ENCODE results near the gene TMEM151A.

The TMEM151A gene

DNA sequence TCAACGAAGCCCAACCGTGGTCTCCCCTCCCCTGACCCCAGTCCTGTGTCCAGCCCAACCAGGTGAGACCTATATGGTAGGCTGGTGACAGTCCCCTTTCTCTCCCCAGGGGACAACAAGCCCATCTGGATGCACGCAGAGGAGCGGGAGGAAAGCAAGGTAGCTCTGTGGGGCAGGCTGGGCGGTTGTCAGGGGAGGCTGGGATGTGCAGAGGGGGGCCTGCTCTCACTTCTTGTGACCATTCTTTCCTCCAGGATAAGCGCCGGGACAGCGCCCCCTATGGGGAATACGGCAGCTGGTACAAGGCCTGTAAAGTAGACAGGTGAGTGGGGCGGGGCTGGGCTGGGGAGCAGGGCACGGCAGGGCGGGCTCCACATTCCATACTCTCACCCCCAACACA, 26.8 kb upstream of the TMEM151A start:
- TF ChIP-seq CTCF (IDR thresholded peaks at IDR 0.05; ENCODE audit: unreplicated experiment in 3 of 3), result no peak
- no peaks in the 10 kb centered on the region for H3K27me3 Mint-ChIP-seq (ENCODE audit: low read depth)
- peaks cover 27% of the 10 kb centered on the region for H3K36me3 Mint-ChIP-seq (ENCODE audit: low read depth)
- no peaks in the 10 kb centered on the region for H3K9me3 Mint-ChIP-seq
- peaks cover 15% of the 10 kb centered on the region for H3K4me1 Mint-ChIP-seq
- H3K27ac Mint-ChIP-seq, result no peak overlapping the region
- peak overlapping the region in 1 of 3 experiments; percentile 23 for H3K4me3 Mint-ChIP-seq

DNA sequence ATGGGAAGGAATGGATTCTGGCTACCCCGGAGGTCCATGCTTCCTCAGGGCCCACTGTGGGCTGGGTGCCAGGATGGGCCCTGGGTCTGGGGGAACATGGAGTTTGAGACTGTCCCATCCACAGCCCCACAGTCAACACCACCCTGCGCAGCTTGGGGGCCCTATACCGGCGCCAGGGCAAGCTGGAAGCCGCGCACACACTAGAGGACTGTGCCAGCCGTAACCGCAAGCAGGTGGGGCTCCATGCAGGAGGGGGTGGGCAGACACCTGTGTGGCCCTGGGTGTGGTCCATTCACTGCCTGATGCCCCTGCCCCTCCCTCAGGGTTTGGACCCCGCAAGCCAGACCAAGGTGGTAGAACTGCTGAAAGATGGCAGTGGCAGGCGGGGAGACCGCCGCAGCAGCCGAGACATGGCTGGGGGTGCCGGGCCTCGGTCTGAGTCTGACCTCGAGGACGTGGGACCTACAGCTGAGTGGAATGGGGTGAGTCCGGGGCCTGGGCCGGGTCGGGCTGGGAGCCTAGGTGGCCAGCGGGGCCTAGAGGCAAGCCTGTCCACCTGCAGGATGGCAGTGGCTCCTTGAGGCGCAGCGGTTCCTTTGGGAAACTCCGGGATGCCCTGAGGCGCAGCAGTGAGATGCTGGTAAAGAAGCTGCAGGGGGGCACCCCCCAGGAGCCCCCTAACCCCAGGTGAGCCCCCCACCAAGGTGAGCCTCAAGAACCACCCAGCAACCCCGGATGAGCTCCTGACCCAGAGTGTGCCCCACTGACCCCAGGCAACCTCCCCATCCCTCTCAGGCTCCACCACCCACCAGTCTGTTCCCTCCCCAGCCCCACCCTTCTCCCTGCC, 25.9 kb upstream of the TMEM151A start:
- Mint-ChIP-seq H3K4me1 (peaks cover 11% of the 10 kb centered on the region), H3K27ac (no peak overlapping the region), H3K4me3 (peak overlapping the region in 2 of 3 experiments; percentile 23 to 32), H3K27me3 (ENCODE audit: low read depth) (no peaks in the 10 kb centered on the region), H3K9me3 (no peaks in the 10 kb centered on the region), H3K36me3 (ENCODE audit: low read depth) (peaks cover 24% of the 10 kb centered on the region)
- TF ChIP-seq CTCF (IDR thresholded peaks at IDR 0.05; ENCODE audit: unreplicated experiment in 3 of 3), result no peak

GRCh38 chr11:66266378-66267038, 25.2 kb upstream of the TMEM151A start:
- Mint-ChIP-seq H3K27ac (peak overlapping the region; percentile 87 to 99 (median 97)), H3K36me3 (ENCODE audit: low read depth) (peaks cover 25% of the 10 kb centered on the region), H3K9me3 (no peaks in the 10 kb centered on the region), H3K4me1 (peaks cover 11% of the 10 kb centered on the region), H3K27me3 (ENCODE audit: low read depth) (no peaks in the 10 kb centered on the region), H3K4me3 (peak overlapping the region; percentile 94 to 96 (median 96))
- no peak for TF ChIP-seq CTCF (IDR thresholded peaks at IDR 0.05; ENCODE audit: unreplicated experiment in 3 of 3)

- Mint-ChIP-seq H3K4me3 (peak overlapping the region; percentile 94 to 96 (median 96)), H3K27ac (peak overlapping the region; percentile 87 to 99 (median 97)), H3K9me3 (no peaks in the 10 kb centered on the region), H3K4me1 (peaks cover 11% of the 10 kb centered on the region), H3K36me3 (ENCODE audit: low read depth) (peaks cover 28% of the 10 kb centered on the region), H3K27me3 (ENCODE audit: low read depth) (no peaks in the 10 kb centered on the region)
- TF ChIP-seq CTCF (IDR thresholded peaks at IDR 0.05; ENCODE audit: unreplicated experiment in 3 of 3), result no peak
Observed at GRCh38 chr11:66267039-66267378, 24.7 kb upstream of the TMEM151A start.

DNA sequence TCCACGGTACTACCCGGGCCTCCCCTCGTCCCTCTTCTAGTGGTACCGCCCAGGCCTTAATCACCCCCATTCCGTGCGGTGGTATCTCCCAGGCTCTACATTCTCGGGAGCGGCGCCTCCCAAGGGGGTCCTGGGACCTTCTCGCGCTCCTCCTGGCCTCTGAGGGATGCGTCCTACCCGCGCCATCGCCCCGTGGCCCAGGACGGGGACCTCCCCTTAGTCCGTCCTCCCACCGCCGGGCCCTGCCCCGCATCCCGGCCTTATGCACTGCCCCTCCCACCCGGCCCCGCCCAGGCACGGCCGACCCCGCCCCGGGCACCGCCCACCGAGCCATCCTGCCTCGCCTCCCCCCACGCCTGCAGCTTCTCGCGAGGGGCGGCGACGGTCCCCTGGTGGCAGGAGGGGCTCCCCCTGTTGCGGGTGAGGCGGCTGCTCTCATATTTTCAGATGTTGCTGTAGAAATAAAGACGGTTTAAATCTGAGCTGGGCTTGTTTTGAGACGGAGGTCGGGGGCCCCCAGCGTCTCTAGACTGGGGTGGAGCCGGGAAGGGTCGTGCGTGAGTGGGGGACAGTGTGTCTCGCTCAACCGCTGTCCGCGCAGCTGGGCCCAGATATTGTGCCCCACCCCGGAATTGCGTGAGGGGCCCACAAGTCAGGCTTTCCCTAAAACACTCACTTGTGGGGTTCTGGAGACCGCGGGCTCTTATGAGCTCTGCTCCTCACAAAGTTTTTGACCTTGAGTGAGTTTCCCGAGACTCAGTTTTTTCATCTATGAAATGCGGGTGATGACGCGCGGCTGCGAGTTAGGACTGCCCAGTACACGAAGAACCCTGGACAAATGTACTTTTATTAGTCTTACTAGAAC, 24.1 kb upstream of the TMEM151A start:
- peak in 1 of 3 experiments; percentile 10 for TF ChIP-seq CTCF (IDR thresholded peaks at IDR 0.05; ENCODE audit: unreplicated experiment in 3 of 3)
- Mint-ChIP-seq H3K4me3 (peak overlapping the region; percentile 94 to 96 (median 96)), H3K27me3 (ENCODE audit: low read depth) (no peaks in the 10 kb centered on the region)

More for the DNA sequence above, 24.1 kb upstream of the TMEM151A start:
- Mint-ChIP-seq H3K27ac (peak overlapping the region; percentile 87 to 99 (median 97)), H3K36me3 (ENCODE audit: low read depth) (peaks cover 29% of the 10 kb centered on the region), H3K9me3 (no peaks in the 10 kb centered on the region), H3K4me1 (peaks cover 11% of the 10 kb centered on the region)

Data from nephron (organoid).